Astrocyte of the spinal cord (primary cell): ENCODE measurements around the gene OR8B4.

Experiments
- DNase-seq: peaks from one replicate; pipeline ENCODE4 v3.0.0; 2011; ENCODE audit warnings: low read depth, low spot score
- H3K4me3 ChIP-seq: 2 replicates; pipeline ENCODE4 v1.5.1; 2011; ENCODE audit warnings: low read depth, mild to moderate bottlenecking, low read length, moderate library complexity
- in situ Hi-C: cut with HindIII; loops from 2 replicates; pipeline ENCODE4 v1.10.0; 2017; ENCODE audit warnings: low sequenced_read_pairs
- TF ChIP-seq, protein P1 (sequence below): IDR thresholded peaks from 2 replicates; pipeline ENCODE4 v1.5.1; 2012; ENCODE audit warnings: low read depth, mild to moderate bottlenecking, low read length, inconsistent platforms

OR8B4 gene, protein sequence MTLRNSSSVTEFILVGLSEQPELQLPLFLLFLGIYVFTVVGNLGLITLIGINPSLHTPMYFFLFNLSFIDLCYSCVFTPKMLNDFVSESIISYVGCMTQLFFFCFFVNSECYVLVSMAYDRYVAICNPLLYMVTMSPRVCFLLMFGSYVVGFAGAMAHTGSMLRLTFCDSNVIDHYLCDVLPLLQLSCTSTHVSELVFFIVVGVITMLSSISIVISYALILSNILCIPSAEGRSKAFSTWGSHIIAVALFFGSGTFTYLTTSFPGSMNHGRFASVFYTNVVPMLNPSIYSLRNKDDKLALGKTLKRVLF

GRCh38 chr11:124424384-124424921 lies at the start of gene OR8B4:
TSS of gene OR8B4 (minus strand) at chr11:124424871. CDS start at chr11:124424871, 0 bp downstream.
- no peak within 1 kb of the TSS for H3K4me3 ChIP-seq
- no peak for DNase-seq
- in situ Hi-C loops = no loop called here
- TF ChIP-seq, protein P1, sequence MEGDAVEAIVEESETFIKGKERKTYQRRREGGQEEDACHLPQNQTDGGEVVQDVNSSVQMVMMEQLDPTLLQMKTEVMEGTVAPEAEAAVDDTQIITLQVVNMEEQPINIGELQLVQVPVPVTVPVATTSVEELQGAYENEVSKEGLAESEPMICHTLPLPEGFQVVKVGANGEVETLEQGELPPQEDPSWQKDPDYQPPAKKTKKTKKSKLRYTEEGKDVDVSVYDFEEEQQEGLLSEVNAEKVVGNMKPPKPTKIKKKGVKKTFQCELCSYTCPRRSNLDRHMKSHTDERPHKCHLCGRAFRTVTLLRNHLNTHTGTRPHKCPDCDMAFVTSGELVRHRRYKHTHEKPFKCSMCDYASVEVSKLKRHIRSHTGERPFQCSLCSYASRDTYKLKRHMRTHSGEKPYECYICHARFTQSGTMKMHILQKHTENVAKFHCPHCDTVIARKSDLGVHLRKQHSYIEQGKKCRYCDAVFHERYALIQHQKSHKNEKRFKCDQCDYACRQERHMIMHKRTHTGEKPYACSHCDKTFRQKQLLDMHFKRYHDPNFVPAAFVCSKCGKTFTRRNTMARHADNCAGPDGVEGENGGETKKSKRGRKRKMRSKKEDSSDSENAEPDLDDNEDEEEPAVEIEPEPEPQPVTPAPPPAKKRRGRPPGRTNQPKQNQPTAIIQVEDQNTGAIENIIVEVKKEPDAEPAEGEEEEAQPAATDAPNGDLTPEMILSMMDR = no peak

- no peak for DNase-seq
- TF ChIP-seq, protein P1 = no peak
- H3K4me3 ChIP-seq = no peak overlapping the region
- in situ Hi-C loops = no loop called here
These were observed 49.4 kb upstream of the OR8B4 start for GRCh38 chr11:124474079-124474478.

GRCh38 chr11:124473476-124473875 lies 48.8 kb upstream of the OR8B4 start:
- in situ Hi-C loops = no loop called here
- DNase-seq = no peak
- no peak overlapping the region for H3K4me3 ChIP-seq
- TF ChIP-seq, protein P1 = no peak

GRCh38 chr11:124470561-124471227 lies 46.0 kb upstream of the OR8B4 start:
- in situ Hi-C loops = no loop called here
- TF ChIP-seq, protein P1 = no peak
- no peak for DNase-seq
- no peak overlapping the region for H3K4me3 ChIP-seq

GRCh38 chr11:124467381-124467927 lies 42.8 kb upstream of the OR8B4 start:
- DNase-seq = no peak
- TF ChIP-seq, protein P1 = no peak
- in situ Hi-C loops = no loop called here
- H3K4me3 ChIP-seq = no peak overlapping the region

DNA sequence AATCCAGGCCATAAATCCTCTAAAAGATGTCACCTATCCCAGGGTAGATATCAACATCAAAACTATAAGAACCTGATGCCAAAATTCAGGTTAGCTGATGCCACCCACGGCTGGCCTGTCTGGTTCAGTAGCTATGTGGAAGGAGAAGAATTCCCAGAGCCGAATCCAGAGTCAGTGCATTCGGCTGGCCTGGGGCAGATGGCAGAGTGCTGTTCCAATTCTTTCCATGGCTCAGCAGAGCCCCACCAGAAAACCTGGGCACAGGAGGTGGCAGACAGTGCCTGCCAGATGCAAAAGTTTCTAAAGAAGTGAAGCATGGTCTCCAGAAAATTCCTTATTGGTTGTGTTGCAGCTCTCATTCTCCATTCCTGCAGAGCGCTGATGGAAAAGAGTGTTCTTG lies 40.7 kb upstream of the OR8B4 start:
- DNase-seq = no peak
- TF ChIP-seq, protein P1 = no peak
- H3K4me3 ChIP-seq = no peak overlapping the region
- in situ Hi-C loops = no loop called here
